Smooth muscle cell (in vitro differentiated cells): ENCODE measurements around the gene ZNF680. TPM values are rescaled to one million over a fixed set of nuclear protein-coding genes. Genes with fewer than 3 reads are reported as not detected.

Source experiments
- DNase-seq: peaks from one replicate; lab custom pipeline; 2025; ENCODE audit not compliant: unreplicated experiment; lab: John Stamatoyannopoulos, UW
- H2AFZ ChIP-seq: fragments of 200-600 bp; sonication (generic); 2 replicates; pipeline ENCODE4 v1.6.0; 2016; ENCODE audit warnings: antibody characterized with exemption, low read depth, mild to moderate bottlenecking
- H3F3A ChIP-seq: fragments of 200-600 bp; sonication (generic); 2 replicates; pipeline ENCODE4 v1.6.0; 2017; ENCODE audit warnings: antibody characterized with exemption, low read depth
- H3K27ac ChIP-seq: fragments of 200-600 bp; sonication (generic); 2 replicates; pipeline ENCODE4 v1.5.1; 2016; ENCODE audit warnings: low read depth, mild to moderate bottlenecking
- H3K27me3 ChIP-seq: fragments of 200-600 bp; sonication (generic); 2 replicates; pipeline ENCODE4 v1.6.1; 2016; ENCODE audit warnings: low read depth, mild to moderate bottlenecking
- H3K36me3 ChIP-seq: fragments of 200-600 bp; sonication (generic); 2 replicates; pipeline ENCODE4 v1.5.1; 2016; ENCODE audit warnings: low read depth
- H3K4me1 ChIP-seq: fragments of 200-600 bp; sonication (generic); 2 replicates; pipeline ENCODE4 v1.5.1; 2016; ENCODE audit warnings: low read depth
- H3K4me2 ChIP-seq: fragments of 200-600 bp; sonication (generic); 2 replicates; pipeline ENCODE4 v1.6.0; 2016; ENCODE audit warnings: mild to moderate bottlenecking
- H3K4me3 ChIP-seq: fragments of 200-600 bp; sonication (generic); 2 replicates; pipeline ENCODE4 v1.5.1; 2016; ENCODE audit warnings: mild to moderate bottlenecking
- H3K79me2 ChIP-seq: fragments of 200-600 bp; sonication (generic); 2 replicates; pipeline ENCODE4 v1.6.0; 2016; ENCODE audit warnings: low read depth, mild to moderate bottlenecking
- H3K9ac ChIP-seq: fragments of 200-600 bp; sonication (generic); 2 replicates; pipeline ENCODE4 v1.6.0; 2016; ENCODE audit warnings: low read depth
- H3K9me3 ChIP-seq: fragments of 200-600 bp; sonication (generic); replicated peaks from 2 replicates; pipeline ENCODE4 v1.5.1; 2016; ENCODE audit warnings: low read depth
- H4K20me1 ChIP-seq: fragments of 200-600 bp; sonication (generic); 2 replicates; pipeline ENCODE4 v1.6.0; 2016; ENCODE audit warnings: low read depth
- WGBS: methylation state at CpG from one replicate; pipeline ENCODE4 v1.1.7; 2016; ENCODE audit warnings: low lambda C conversion rate; 5-methylcytosine and 5-hydroxymethylcytosine counted together
- polyA plus RNA-seq: library from polyadenylated mRNA; unstranded; fragments of >200 nt; fragmentation: Nextera tagmentation; extraction: Ambion mirVana; gene quantifications from 2 replicates; pipeline ENCODE4 v1.2.1, GENCODE V29; 2016
- total RNA-seq: library from RNA; depleted of rRNA; stranded (reverse); fragments of >200 nt; gene quantifications from 2 replicates; pipeline ENCODE4 v1.2.3, GENCODE V29; 2014
- TF ChIP-seq, protein P1 (sequence below): fragments of 200-600 bp; sonication (generic); IDR thresholded peaks from 2 replicates; pipeline ENCODE4 v1.5.1; 2017; ENCODE audit warnings: borderline replicate concordance, mild to moderate bottlenecking, antibody characterized with exemption; ENCODE audit not compliant: insufficient read depth, poor library complexity, severe bottlenecking

The ZNF680 gene
- total and polyA plus RNA-seq, 2 experiments from 2014 or later: not detected

DNA sequence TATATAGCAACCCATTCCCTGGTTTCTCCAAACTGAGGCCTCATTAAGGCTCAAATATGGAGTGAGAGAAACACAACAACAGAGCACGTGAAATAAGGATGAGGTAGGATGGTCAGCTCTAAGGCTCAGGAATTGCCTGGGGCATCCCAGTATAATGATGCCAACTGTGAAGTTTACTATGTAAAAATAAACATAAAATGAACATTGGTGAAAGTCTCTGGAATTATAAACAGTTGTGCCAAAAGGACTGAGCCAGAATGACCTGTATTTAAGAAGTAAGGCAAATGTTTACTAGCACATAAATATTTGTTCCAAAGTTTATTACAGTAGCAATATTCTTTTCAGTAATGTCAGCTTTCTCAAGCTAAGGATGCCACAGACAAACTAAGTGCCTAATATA, 64.6 kb downstream of the ZNF680 start:
- no peaks in the 10 kb centered on the region for H4K20me1 ChIP-seq
- 58% methylated on average over 1 of the region's 1 CpG for WGBS

DNA sequence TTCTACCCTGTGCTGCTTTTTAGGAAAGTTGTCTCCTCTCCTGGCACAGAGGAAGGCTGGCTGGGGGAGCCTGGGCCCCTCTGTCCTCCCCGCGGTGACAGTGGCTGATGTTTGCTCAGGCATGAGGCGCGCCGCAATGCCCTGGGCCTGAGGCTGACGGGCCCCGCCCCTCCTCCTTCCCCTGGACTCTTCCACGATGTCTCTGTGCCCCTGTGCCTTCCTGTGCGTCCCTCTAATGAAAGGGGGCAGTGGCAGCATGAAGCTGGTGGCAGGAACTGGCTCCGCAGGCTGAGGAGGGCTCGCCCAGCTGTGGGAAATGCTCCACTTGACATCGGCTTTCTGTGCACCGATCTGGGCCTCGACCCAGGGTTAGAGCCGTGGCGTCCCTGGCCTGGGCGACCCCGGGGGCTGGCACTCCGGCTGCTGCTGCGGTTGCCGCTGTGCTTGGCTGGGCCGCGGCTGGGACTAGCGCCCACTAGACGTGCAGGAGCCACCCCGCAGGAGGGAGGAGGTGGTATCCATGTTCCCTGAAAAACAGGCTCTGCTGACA, 67.9 kb downstream of the ZNF680 start:
- H3K4me3 ChIP-seq: no peak overlapping the region
- no peaks in the 10 kb centered on the region for H3K27me3 ChIP-seq
- H3K79me2 ChIP-seq: no peaks in the 10 kb centered on the region
- no peaks in the 10 kb centered on the region for H3K4me1 ChIP-seq
- DNase-seq: no peak
- 84% methylated on average over 26 of the region's 26 CpGs for WGBS
- no peaks in the 10 kb centered on the region for H3K36me3 ChIP-seq
- no peak overlapping the region for H3K4me2 ChIP-seq
- H3K27ac ChIP-seq: no peak overlapping the region
- no peak overlapping the region for H2AFZ ChIP-seq
- TF ChIP-seq, protein P1, sequence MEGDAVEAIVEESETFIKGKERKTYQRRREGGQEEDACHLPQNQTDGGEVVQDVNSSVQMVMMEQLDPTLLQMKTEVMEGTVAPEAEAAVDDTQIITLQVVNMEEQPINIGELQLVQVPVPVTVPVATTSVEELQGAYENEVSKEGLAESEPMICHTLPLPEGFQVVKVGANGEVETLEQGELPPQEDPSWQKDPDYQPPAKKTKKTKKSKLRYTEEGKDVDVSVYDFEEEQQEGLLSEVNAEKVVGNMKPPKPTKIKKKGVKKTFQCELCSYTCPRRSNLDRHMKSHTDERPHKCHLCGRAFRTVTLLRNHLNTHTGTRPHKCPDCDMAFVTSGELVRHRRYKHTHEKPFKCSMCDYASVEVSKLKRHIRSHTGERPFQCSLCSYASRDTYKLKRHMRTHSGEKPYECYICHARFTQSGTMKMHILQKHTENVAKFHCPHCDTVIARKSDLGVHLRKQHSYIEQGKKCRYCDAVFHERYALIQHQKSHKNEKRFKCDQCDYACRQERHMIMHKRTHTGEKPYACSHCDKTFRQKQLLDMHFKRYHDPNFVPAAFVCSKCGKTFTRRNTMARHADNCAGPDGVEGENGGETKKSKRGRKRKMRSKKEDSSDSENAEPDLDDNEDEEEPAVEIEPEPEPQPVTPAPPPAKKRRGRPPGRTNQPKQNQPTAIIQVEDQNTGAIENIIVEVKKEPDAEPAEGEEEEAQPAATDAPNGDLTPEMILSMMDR: no peak
- H3K9ac ChIP-seq: no peak overlapping the region
- H4K20me1 ChIP-seq: no peaks in the 10 kb centered on the region
- H3F3A ChIP-seq: no peaks in the 10 kb centered on the region
- H3K9me3 ChIP-seq: peaks cover 5% of the 10 kb centered on the region

More for the DNA sequence above, 64.6 kb downstream of the ZNF680 start:
- no peaks in the 10 kb centered on the region for H3K36me3 ChIP-seq
- no peaks in the 10 kb centered on the region for H3K27me3 ChIP-seq
- TF ChIP-seq, protein P1: no peak
- no peaks in the 10 kb centered on the region for H3K4me1 ChIP-seq
- peaks cover 7% of the 10 kb centered on the region for H3K9me3 ChIP-seq
- H3K27ac ChIP-seq: no peak overlapping the region
- no peak overlapping the region for H3K4me3 ChIP-seq
- DNase-seq: no peak
- no peak overlapping the region for H2AFZ ChIP-seq
- no peak overlapping the region for H3K4me2 ChIP-seq
- H3F3A ChIP-seq: no peaks in the 10 kb centered on the region
- no peak overlapping the region for H3K9ac ChIP-seq
- H3K79me2 ChIP-seq: no peaks in the 10 kb centered on the region

DNA sequence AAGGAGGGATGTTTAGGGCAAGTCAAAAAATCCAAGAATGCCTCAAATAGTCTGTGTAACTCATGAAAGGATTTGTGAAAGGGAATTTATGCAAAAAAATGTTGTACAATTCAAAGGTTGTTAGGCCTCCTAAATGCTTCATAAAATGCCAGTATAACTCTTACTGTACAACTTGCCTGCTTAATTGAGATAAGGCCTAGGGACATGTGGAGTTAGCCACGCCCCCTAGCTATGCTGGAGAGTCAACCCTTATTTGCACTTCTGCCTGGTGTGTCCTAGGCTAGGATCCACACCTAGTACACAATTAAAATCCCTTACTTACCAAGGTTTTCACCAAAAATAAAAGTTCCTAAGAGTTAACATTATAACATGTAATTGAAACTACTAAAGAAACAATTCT, 77.2 kb downstream of the ZNF680 start:
- no peaks in the 10 kb centered on the region for H3K4me1 ChIP-seq
- no peak for DNase-seq
- H3K9ac ChIP-seq: no peak overlapping the region
- H3K4me2 ChIP-seq: no peak overlapping the region
- peaks cover 1% of the 10 kb centered on the region for H3K9me3 ChIP-seq
- H3F3A ChIP-seq: no peaks in the 10 kb centered on the region
- WGBS: 33% methylated on average over 1 of the region's 1 CpG
- no peak overlapping the region for H3K4me3 ChIP-seq
- no peaks in the 10 kb centered on the region for H3K79me2 ChIP-seq
- H4K20me1 ChIP-seq: no peaks in the 10 kb centered on the region
- no peaks in the 10 kb centered on the region for H3K27me3 ChIP-seq
- no peak overlapping the region for H2AFZ ChIP-seq
- H3K36me3 ChIP-seq: no peaks in the 10 kb centered on the region
- TF ChIP-seq, protein P1: no peak
- H3K27ac ChIP-seq: no peak overlapping the region

Other genes with a start within 250 kb of the ZNF680 start
- gene ZNF736, start 249.1 kb downstream of the ZNF680 start, total RNA-seq: not detected in 2 replicates
- not detected in 2 replicates for gene ZNF736, start 249.1 kb downstream of the ZNF680 start, polyA plus RNA-seq
- 2.3 and 3.8 TPM in 2 replicates for gene ZNF107, start 103.1 kb upstream of the ZNF680 start, total RNA-seq
- gene ZNF107, start 103.1 kb upstream of the ZNF680 start, polyA plus RNA-seq: 0.62 and 0.78 TPM in 2 replicates
- gene ZNF138, start 231.4 kb upstream of the ZNF680 start, total RNA-seq: 4.5 and 14.8 TPM in 2 replicates
- gene ZNF138, start 231.4 kb upstream of the ZNF680 start, polyA plus RNA-seq: 3.2 and 3.5 TPM in 2 replicates